ENCODE data around the gene SMARCC1. TPM values are rescaled to one million over a fixed set of nuclear protein-coding genes. Genes with fewer than 3 reads are reported as not detected.

The SMARCC1 gene
- total and polyA plus RNA-seq, 2 donors from 2014 or later: 11.6 to 80.4 TPM

DNA sequence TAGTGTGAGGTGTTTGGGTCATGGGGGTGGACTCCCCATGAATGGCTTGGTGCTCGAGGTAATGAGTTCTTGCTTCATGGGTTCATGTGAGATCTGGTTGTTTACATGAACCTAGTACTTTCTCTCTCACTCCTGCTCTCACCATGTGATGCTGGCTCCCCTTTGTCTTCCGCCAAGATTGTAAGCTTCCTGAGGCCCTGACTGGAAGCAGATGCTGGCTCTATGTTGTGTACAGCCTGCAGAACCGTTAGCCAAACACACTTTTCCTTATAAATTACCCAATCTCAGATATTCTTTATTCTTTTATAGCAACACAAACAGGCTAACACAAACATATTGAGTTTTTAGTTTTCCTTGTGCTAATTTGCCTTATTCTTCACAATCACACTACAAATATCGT, 199.9 kb downstream of the SMARCC1 start:
- TF ChIP-seq CTCF (IDR thresholded peaks at IDR 0.05; ENCODE audit: borderline replicate concordance, extremely low read depth, insufficient read depth): no peak
- DNase-seq (no peak), FAIRE-seq (no peak)
- no peaks in the 10 kb centered on the region for H3K9me3 ChIP-seq (ENCODE audit: control insufficient read depth in 2 of 3, insufficient read depth in 1 of 3, low read length in 3 of 3)
- H3K9ac ChIP-seq (ENCODE audit: low read length in 3 of 3): no peak overlapping the region
- peaks cover 2% of the 10 kb centered on the region for H3K27me3 ChIP-seq (ENCODE audit: control insufficient read depth, insufficient read depth, low read length)
- no peak overlapping the region for H3K27ac ChIP-seq (ENCODE audit: low read depth in 2 of 2, low read length in 2 of 2)
- intact Hi-C loops (cut with DNase I): no loop called here
- H3K36me3 ChIP-seq (ENCODE audit: control insufficient read depth in 2 of 3, insufficient read depth in 3 of 3, low read length in 3 of 3): peaks cover 0 to 7% (median 6%) of the 10 kb centered on the region in 3 donors
- peaks cover 0 to 4% (median 0%) of the 10 kb centered on the region in 3 donors for H3K4me1 ChIP-seq (ENCODE audit: control insufficient read depth in 2 of 3, insufficient read depth in 2 of 3, low read depth in 1 of 3, low read length in 3 of 3)
- no peak overlapping the region for H3K4me3 ChIP-seq (ENCODE audit: low read length in 3 of 3)

DNA sequence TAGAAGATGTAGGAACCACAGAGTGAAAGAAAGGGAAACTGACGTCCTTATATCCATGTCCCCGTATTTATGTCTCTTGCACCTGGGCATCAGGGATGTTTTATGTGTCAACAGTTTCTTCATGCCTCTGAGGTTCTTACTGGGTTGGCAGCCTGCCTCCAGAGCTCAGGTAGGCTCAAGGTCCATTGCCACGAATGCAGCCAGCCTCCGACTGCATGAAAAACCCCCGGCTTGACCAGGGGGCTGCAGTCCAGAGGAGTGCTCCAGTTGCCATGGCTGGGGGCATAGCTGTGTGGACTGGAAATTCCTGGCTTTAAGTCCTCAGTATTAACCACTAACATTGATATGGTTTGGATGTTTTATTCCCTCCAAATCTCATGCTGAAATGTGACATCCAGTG, 200.3 kb downstream of the SMARCC1 start:
- Histone ChIP-seq H3K4me1 (ENCODE audit: control insufficient read depth in 2 of 3, insufficient read depth in 2 of 3, low read depth in 1 of 3, low read length in 3 of 3) (peaks cover 0 to 4% (median 0%) of the 10 kb centered on the region in 3 donors), H3K9ac (ENCODE audit: low read length in 3 of 3) (no peak overlapping the region), H3K4me3 (ENCODE audit: low read length in 3 of 3) (no peak overlapping the region), H3K9me3 (ENCODE audit: control insufficient read depth in 2 of 3, insufficient read depth in 1 of 3, low read length in 3 of 3) (no peaks in the 10 kb centered on the region), H3K36me3 (ENCODE audit: control insufficient read depth in 2 of 3, insufficient read depth in 3 of 3, low read length in 3 of 3) (peaks cover 0 to 4% (median 3%) of the 10 kb centered on the region in 3 donors), H3K27me3 (ENCODE audit: control insufficient read depth, insufficient read depth, low read length) (peaks cover 4% of the 10 kb centered on the region), H3K27ac (ENCODE audit: low read depth in 2 of 2, low read length in 2 of 2) (no peak overlapping the region)
- FAIRE-seq: no peak
- intact Hi-C loops (cut with DNase I): no loop called here
- TF ChIP-seq CTCF (IDR thresholded peaks at IDR 0.05; ENCODE audit: borderline replicate concordance, extremely low read depth, insufficient read depth): no peak
- DNase-seq: no peak

GRCh38 chr3:47580481-47580880, 201.2 kb downstream of the SMARCC1 start:
- H3K4me3 ChIP-seq (ENCODE audit: low read length in 3 of 3): no peak overlapping the region
- intact Hi-C loops (cut with DNase I): no loop called here
- no peak for TF ChIP-seq CTCF (IDR thresholded peaks at IDR 0.05; ENCODE audit: borderline replicate concordance, extremely low read depth, insufficient read depth)
- FAIRE-seq (no peak), DNase-seq (no peak)
- peaks cover 0 to 4% (median 0%) of the 10 kb centered on the region in 3 donors for H3K4me1 ChIP-seq (ENCODE audit: control insufficient read depth in 2 of 3, insufficient read depth in 2 of 3, low read depth in 1 of 3, low read length in 3 of 3)
- H3K27ac ChIP-seq (ENCODE audit: low read depth in 2 of 2, low read length in 2 of 2): no peak overlapping the region
- H3K27me3 ChIP-seq (ENCODE audit: control insufficient read depth, insufficient read depth, low read length): peaks cover 4% of the 10 kb centered on the region
- peaks cover 0 to 2% (median 0%) of the 10 kb centered on the region in 3 donors for H3K36me3 ChIP-seq (ENCODE audit: control insufficient read depth in 2 of 3, insufficient read depth in 3 of 3, low read length in 3 of 3)
- no peaks in the 10 kb centered on the region for H3K9me3 ChIP-seq (ENCODE audit: control insufficient read depth in 2 of 3, insufficient read depth in 1 of 3, low read length in 3 of 3)
- H3K9ac ChIP-seq (ENCODE audit: low read length in 3 of 3): no peak overlapping the region

DNA sequence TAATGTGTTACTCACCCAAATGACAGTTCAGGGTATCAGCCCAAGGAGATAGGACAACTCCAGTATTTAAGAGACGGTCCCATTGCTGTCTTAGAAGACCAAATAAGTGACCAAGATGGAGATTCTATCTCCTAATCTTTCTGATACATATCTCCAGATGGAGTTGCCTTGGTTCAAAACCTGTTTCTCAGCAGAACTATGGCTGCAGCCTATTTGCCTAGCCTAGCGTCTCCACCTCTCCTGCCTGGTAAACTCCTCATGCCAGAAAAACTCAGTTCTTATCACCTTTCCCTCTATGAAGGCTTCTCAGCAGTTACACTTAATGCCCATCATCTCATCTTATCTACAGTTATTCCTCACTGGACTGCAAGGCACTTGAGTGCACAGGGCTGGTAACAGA, 201.8 kb downstream of the SMARCC1 start:
- FAIRE-seq: no peak
- Histone ChIP-seq H3K9me3 (ENCODE audit: control insufficient read depth in 2 of 3, insufficient read depth in 1 of 3, low read length in 3 of 3) (no peaks in the 10 kb centered on the region), H3K27ac (ENCODE audit: low read depth in 2 of 2, low read length in 2 of 2) (no peak overlapping the region), H3K4me3 (ENCODE audit: low read length in 3 of 3) (no peak overlapping the region), H3K9ac (ENCODE audit: low read length in 3 of 3) (no peak overlapping the region), H3K36me3 (ENCODE audit: control insufficient read depth in 2 of 3, insufficient read depth in 3 of 3, low read length in 3 of 3) (no peaks in the 10 kb centered on the region), H3K4me1 (ENCODE audit: control insufficient read depth in 2 of 3, insufficient read depth in 2 of 3, low read depth in 1 of 3, low read length in 3 of 3) (peaks cover 0 to 4% (median 0%) of the 10 kb centered on the region in 3 donors), H3K27me3 (ENCODE audit: control insufficient read depth, insufficient read depth, low read length) (peaks cover 4% of the 10 kb centered on the region)
- TF ChIP-seq CTCF (IDR thresholded peaks at IDR 0.05; ENCODE audit: borderline replicate concordance, extremely low read depth, insufficient read depth): no peak
- intact Hi-C loops (cut with DNase I): no loop called here
- no peak for DNase-seq

Data from kidney (tissue), 14 donors.